Urothelium cell line (cell line): ENCODE data around the gene TMEM184A.

Experiments
- DNase-seq: peaks from one replicate; pipeline ENCODE4 v3.0.0; 2011; ENCODE audit warnings: low spot score, mixed read lengths
- FAIRE-seq: peaks from 2 replicates; lab custom pipeline; 2011; peaks lifted over from hg19 to GRCh38; lab: Jason Lieb, UNC

The TMEM184A gene

DNA sequence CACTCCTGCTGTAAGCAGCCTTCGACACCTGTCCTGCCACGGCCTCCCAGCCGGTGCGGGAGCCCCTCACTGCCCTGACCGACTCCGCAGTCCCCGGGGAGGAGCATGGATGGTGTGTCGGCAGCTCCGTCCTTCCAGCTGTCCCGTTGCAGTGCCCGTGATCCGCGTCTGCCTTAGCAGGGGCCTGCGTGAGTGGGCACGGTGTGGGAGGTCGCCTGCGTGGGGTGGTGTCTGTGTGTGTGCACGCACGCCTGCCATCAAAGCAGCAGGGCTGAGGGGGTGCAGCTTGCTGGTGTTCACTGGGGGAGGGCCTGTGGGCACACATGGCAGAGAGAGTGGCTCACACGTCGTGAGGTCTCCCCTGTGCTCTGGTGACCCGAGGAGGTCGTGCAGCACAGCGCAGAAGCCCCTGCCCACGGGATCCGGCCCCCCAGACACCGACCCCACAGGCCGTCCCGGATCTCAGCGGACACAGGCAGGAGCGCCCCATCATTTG lies 15.2 kb downstream of the TMEM184A start:
- DNase-seq (no peak), FAIRE-seq (no peak)

DNA sequence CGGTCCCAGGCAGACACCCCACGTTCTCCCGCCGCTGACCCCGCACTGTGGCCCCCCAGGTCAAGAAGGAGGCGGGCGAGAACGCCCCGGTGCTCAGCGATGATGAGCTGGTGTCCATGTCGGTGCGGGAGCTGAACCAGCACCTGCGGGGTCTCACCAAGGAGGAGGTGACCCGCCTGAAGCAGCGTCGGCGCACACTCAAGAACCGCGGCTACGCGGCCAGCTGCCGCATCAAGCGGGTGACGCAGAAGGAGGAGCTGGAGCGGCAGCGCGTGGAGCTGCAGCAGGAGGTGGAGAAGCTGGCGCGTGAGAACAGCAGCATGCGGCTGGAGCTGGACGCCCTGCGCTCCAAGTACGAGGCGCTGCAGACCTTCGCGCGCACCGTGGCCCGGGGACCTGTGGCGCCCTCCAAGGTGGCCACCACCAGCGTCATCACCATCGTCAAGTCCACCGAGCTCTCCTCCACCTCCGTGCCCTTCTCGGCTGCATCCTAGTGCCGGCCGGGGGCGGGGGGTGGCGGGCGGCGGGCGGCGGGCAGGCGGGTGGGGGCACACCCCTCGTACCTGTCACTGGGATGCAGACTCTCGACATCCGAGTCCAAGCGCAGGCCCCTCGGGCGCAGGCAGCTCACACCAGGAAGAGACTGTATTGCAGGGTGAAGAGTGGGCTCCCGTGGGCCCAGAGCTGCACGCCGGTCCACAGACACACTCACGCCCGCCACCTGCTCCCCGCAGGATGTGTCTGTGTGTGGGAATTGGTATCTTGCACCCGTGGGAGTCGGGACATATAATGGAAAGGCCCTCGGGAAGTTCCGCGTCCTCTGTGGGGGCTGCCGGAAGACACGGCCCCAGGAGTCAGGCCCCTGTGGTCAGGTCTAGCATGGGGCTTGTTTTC lies 15.9 kb downstream of the TMEM184A start:
- FAIRE-seq (no peak), DNase-seq (no peak)

- FAIRE-seq (peak; percentile 99), DNase-seq (peak; percentile 94)
These were observed 16.7 kb downstream of the TMEM184A start for GRCh38 chr7:1539181-1539881.

- DNase-seq (peak; percentile 64), FAIRE-seq (no peak)
These were observed 17.3 kb downstream of the TMEM184A start for GRCh38 chr7:1538544-1539180.

GRCh38 chr7:1537535-1538412 lies 18.2 kb downstream of the TMEM184A start:
- FAIRE-seq (no peak), DNase-seq (peak; percentile 100)

DNA sequence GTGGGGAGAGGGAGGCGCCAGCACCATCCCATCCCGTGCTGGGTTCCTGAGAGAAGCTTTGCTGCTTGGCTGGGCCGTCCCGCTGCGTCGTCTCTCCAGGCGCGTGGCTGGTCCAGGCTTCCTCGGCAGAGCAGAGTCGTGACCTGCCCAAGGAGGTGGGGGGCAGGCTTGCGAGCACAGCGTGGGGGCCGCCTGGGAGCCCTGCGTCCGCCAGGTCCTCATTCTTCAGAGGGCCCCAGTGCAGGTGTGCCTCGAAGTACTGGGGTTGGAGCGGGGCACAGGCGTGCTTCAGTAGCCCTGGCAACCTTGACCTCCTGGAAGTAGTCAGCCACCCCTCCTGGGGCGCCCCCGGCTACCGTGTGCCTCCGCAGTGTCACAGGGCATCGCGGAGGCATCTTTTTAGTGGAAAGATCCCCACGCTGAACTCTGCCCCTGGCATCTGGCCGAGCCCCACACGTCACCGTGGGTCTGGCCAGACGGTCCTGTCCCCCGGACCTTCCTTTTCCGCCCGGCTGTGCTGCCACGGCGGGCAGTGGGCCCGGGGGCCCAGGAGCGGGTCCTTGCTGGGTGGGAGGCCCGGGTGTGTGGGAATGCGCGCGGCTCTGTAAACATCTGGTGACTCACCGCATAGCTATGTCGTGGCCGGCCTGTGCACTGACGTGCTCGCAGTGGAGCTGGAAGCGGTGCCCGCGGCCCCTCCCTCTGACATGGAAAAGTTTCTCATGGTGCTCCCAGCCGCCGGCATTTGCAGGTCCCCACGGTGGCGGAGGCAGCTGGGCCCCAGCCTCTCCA lies 19.1 kb downstream of the TMEM184A start:
- peak; percentile 100 for DNase-seq
- peak; percentile 100 for FAIRE-seq

- FAIRE-seq = no peak
- no peak for DNase-seq
These were observed 19.6 kb downstream of the TMEM184A start for GRCh38 chr7:1536455-1536742.

DNA sequence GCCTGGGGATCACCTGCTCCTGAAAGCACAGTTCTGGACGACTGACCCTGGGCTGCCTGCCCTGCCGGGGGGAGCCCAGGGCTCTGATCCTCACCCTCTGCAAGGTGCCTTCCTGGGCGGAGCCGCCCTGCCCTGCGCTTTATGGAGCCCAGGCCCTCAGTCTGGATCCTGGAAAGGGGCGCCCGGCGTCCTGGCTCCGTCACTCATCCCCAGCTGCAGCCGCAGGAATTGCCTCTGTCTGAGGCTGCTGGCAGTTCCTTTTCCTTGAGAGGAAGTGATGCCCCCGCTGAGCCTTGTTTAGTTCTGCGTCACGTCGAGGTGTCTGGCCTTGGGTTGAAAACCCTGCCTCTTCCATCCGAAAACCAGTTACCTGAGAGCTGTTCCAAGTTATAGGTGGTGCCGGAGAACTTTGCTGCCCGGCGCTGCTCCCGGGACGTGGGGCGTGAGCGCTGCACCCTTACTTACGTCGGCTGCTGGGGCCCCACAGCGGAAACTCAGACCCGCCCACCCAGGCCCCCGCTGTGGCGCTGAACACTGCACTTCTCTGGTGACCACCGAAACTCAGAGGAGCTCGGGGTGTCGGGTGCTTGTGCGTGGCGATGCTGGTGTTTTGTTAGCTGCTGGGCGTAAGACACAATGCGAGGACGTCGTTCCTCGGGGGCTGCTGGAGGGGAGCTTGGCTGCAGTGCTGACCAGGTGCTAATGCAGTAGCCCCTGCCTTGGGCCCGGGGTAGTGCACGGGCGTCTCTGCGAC lies 20.1 kb downstream of the TMEM184A start:
- FAIRE-seq = peak; percentile 35

GRCh38 chr7:1535100-1535458 lies 20.9 kb downstream of the TMEM184A start:
- no peak for DNase-seq
- FAIRE-seq = no peak

More for the DNA sequence above, 20.1 kb downstream of the TMEM184A start:
- no peak for DNase-seq

DNA sequence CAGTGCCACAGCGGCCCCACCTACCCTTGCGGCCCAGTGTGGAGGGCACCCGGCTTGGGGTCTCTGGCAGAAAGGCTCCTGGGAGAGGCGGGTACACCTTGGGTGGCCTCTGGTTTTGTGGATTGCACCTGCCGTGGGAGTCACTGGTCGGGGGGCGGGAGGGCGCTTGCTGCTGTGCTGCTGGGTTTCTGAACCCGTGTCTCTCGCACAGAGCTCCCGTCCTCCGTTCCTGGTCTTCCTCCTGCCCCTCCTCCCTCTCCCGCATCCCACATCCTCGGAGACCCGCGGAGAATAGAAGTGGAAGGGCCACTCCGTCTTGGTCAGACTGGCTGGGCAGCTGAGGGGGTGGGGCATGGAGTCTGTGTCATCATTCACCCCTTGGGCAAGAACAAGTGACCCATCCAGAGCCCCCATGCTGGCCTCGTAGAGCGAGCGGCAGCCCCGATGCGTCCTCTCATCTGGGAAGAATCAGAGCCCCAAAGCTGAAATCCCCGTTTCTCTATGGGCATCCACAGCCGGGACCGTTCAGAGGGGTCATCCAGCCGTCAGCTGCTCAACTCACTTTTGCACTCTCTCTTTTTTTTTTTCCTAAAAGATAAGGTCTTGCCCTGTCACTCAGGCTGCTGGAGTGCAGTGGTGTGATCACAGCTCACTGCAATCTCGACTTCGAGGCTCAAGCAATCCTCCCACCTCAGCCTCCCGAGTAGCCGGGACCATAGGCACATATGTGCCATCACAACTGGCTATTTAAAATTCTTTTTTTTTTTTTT lies 21.5 kb downstream of the TMEM184A start:
- FAIRE-seq (peak; percentile 61), DNase-seq (no peak)

DNA sequence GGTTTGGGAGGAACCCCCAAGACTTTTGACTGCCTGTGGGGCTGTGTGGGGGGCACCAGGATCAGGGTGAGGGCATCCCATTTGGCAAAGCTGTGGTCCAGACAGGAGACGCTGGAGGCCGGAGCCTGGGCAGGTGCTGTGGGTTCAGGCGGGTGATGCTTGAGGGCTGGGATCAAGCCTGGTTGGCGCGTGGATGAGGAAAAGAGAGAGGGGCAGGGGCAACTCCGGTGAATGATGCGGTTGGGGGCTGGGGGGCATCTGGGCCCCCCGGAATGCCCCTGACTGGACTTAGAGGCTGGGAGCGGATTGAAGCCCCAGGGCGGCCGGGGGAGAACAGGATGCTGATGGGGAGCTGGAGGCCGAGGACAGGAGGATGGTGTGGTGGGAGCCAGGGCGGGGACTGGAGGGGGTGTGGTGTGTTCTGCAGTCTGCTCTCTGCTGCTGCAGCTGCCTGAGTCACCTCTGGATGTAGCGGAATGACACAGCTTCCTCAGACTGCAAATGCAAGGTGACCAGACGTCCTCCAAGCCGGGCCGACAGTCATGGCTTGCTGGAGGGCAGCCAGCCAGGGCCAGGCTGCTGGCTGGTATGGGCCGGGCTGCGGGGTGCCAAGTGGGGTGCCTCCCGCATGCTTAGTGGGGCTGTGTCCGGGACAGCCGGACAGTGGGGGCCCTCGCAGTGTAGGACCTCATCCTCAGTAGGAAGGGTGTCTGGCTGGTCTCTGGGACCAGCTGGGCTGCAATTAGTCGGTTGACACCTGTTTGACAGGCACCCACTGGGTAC lies 22.3 kb downstream of the TMEM184A start:
- DNase-seq = peak; percentile 95
- peak; percentile 99 for FAIRE-seq

DNA sequence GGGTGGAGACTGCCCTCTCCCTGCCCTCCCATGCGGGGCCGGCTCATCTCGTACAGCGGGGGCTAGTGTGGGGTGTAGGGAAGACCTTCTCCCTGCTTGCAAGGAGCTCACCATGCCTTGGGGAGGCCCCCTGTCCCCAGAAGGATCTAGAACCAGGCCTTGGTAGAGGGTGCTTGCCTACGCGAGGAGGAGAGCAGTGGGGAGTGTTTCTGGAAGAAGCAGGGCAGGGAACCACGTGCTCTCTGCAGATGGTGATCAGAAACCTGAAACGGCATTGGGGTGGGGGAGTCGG lies 22.8 kb downstream of the TMEM184A start:
- no peak for FAIRE-seq

GRCh38 chr7:1532456-1533254 lies 23.4 kb downstream of the TMEM184A start:
- DNase-seq = peak; percentile 86
- FAIRE-seq = no peak

More for the DNA sequence above, 22.8 kb downstream of the TMEM184A start:
- DNase-seq = no peak

DNA sequence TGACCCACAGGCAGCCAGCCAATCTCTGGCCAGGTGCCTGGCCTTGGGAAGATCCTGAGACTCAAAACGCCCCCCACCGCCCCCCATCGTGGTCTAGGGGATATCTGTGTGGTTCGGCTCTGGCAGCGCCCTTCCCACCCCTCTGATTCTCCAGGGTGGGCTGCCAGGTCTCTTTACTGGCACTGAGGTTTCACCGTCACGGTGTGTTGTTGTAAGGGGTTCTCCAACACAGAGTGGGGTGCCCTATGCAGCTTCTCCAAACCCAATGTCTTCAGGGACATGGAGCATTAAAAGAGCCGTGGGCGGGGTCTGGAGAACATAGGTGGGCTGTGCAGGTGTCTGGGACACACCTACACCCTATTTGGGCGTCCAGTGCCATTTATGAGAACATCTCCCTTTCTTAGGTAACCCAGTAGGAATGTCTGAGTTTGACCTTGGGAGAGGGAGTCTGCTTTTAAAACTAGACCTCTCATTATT lies 24.0 kb downstream of the TMEM184A start:
- peak; percentile 77 for FAIRE-seq
- no peak for DNase-seq

DNA sequence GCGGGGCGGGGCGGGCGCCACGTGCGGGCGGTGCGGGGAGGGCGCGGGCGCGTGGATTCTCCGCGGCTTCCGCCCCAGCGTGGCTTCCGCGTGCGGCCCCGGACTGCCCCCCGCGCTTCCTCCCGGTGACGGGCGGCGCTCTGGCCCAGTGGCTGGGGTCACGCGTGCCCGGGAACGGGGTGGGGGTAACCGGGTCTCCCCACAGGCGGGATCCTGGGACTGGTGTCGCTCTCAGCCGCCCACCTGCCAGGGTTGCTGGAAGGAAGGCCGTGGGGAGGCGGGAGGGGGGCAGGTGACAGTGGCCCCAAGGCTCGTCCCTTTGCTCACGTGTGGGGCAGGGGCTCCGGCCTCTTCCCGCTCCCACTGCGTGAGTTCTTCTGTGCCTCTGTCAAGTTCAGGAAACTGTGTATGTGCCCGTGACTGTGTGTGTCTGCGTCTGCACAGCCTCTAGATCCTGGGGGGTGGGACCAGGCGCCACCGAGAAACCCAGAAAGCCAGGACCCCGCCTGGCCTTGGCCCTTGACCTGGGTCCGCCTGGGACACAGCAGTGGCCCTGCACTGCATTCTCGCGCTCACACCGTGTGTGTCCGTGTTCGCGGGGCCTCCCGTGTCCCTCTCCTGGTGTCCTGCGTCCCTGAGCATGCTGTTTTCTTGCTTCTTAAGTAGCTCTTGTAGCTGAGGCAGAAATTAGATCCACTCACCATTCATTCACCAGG lies 24.6 kb downstream of the TMEM184A start:
- peak; percentile 77 for FAIRE-seq
- DNase-seq = no peak

DNA sequence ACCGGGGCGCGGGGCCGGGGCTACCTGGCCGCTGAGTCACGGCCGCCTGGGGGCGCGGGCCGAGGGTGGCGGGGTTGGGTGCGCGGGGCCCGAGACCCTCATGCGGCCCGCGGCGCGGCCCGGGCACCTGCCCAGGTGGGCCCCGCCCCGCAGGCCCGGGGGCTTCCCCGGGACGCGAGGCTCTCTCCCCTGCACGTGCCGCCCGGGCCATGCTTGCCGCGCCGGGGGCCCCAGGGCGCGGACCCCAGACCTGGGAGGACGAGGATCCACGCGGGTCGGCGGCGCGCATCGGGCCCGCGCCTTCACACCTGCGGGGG lies 25.1 kb downstream of the TMEM184A start:
- FAIRE-seq (no peak), DNase-seq (no peak)
